Anterior cingulate cortex (tissue), 58 donors: ENCODE data around the gene SELENOM.
"Not testable (repeated sequence)": the region's sequence is repeated elsewhere in the genome, so short reads cannot be mapped to it uniquely, and the experiment has no call there.

Source experiments
- DNase-seq, 58 donors: peaks; one replicate each; lab custom pipeline; 2025; lab: John Stamatoyannopoulos, UW

The SELENOM gene

DNA sequence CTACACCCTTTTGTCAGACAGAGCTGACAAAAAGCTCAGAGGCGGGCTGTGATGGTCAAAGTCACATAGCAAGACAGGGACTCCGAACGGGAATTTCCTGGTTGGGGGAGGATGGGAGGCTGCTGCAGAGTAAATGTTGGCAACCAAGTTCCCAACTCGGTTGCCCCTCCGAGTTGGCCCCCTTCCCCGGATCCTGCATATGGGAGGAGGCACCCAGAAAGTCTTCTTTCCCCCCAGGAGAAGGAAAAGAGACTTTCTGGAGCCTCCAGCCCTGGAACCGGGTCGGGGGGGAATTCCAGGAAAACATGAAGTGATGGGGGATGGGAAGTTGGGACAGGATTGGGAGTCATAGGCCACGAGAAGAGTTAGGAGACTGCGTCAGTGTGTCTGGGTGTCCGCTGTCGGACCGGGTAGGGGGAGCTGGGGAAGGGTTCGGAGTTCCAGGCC lies 614 bp downstream of the SELENOM start:
- no peak for DNase-seq

DNA sequence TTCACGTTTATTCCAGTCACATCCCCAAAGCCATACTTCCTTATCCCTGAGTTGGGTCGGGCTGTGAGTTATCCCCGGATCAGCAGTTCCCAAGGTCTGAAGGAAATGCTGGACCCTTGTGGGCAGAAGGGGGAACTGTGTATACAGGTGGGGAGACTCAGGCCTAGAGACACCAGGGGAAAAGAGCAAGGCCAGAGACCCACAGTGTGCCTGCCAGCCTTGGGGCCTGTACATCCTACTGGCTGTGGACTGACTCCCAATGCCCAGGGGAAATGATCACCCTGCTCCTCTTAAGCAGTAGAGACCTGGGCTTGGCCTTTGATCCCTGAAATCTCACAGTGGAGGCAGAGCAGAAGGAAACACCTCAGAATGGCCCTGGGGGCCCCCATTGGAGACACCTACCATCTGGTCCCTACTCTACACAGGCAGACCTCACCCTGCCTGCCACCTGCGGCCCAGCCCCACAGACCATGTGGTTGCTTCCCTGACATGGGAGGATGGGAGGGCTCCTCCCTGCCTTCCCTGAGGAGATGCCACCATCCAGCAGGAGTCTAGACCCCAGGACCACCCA lies 1.3 kb downstream of the SELENOM start:
- DNase-seq = peak in 1 of 58 donors; percentile 15

DNA sequence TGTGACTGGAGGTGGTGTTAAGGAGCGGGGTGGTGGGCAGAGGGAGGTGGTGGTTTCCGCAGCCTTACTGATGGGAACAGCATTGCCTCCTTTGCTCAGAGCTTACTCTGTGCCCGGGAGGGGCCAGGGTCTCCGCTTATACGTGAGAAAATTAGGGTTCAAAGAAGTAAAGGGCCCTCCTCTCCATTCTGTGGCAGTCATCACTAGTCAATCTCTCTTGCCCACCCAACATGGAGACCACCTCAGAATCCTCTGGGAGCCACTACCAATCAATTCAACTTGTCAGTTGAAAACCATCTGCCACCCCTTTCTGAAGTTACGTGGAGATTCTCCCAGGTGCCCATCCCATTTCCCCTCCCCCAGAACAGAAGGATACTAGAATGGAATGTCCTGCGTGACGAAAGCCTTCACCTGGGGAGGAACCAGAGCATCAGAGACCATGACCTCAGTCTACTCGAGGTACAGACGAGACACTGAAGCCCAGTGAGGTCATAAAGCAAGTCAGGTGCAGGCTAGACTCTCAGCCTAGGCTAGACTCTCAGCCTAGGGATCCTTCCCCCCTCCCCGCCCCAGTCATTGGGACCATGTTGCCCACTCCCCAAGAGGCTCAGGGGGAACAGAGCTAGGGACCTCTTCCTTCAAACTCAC lies 2.0 kb downstream of the SELENOM start:
- DNase-seq = no peak

DNA sequence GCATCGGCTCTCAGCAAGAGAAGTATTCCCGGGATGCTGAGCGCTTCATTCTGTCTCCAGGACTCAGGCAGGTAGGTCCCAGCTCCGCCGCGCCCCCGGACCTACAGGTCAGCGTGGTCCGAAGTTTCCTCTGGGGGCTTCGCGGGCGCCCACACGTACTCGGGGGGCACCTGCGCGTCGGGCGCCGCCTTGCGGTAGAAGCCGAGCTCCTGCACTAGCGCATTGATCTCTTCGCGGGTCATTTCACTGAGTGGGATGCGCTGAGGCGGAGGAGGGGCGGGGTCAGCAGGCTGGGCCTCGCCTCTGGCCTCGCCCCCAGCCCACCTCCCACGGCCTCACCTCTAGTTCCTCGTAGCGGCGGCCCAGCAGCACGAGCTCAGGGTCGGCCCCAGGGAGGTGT lies 2.5 kb downstream of the SELENOM start:
- DNase-seq = no peak

DNA sequence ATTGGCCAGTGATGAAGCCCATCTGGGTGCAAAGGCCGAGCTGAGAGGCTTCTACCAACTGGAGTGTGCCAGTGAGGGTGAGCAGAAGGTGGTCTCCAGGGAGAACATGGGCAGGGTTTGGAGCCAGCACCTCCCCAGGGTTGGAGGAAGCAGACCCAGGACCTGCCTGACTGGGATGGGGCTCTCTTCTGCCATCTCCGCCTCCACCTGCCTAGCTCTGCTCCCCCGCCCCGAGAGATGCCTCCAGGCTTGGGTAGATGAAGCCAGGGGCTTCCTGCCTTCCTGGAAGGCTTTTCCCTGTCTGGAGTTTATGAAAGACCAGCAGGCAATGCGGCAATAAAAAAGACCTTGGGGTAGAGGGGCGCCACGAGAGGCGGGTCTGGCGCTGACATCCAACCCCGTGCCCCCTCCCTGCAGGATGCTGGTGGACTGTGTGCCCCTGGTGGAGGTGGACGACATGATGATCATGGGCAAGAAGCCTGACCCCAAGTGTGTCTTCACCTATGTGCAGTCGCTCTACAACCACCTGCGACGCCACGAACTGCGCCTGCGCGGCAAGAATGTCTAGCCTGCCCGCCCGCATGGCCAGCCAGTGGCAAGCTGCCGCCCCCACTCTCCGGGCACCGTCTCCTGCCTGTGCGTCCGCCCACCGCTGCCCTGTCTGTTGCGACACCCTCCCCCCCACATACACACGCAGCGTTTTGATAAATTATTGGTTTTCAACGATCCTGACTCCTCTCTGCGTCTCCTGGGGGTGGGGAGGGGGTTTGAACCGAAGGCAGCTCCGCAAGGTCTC lies 3.3 kb downstream of the SELENOM start:
- DNase-seq = peak in 15 of 58 donors; percentile 3 to 56 (median 28)

DNA sequence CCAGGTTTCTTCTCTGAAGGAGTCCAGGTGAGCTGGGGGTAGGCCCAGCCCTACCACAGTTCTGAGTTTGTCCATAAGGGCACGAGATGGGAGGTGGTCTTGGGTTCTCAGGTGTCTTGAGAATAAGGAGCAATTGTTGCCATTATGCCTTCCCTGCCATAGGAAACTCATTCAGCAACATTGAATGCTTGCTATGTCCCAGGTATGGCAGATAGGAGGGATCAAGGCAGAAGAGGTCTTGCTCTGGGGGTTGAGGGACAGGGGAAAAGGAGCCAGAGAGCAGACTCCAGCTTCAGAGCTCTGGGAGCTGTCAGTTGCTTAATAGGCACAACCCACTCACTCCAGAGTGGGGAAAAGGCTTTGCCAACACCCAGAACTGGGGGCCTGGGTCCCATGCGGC lies 4.3 kb downstream of the SELENOM start:
- no peak for DNase-seq

DNA sequence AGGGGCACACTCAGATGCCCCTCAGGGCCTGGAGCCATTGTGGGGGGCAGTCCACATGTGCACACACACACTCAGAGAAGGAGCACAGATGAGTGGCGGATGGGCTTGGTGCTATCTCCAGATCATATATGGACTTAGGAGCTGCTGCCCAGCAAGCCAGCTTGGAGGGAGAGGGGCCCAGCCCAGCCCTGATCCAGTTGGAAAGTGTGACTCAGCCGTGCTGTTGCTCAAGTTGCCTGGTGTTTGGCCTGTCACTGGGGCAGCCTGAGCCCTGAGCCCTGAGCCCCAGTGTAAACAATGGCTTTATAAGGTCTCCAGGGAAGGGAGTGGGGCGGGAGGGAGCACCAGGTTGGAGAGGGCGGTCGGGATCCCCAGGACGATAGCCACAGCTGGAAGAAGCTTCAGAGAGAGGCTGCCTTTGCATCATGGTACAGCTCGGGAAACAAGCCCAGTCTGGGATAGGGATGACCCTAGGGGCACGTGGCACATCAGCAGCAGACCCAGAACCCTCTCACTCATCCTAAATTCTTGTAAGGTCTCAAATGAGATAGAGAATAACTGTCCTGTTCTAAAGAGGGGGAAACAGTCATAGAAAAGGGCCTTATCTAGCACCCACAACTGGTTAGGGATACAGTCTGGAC lies 4.8 kb downstream of the SELENOM start:
- peak in 1 of 58 donors; percentile 13 for DNase-seq

DNA sequence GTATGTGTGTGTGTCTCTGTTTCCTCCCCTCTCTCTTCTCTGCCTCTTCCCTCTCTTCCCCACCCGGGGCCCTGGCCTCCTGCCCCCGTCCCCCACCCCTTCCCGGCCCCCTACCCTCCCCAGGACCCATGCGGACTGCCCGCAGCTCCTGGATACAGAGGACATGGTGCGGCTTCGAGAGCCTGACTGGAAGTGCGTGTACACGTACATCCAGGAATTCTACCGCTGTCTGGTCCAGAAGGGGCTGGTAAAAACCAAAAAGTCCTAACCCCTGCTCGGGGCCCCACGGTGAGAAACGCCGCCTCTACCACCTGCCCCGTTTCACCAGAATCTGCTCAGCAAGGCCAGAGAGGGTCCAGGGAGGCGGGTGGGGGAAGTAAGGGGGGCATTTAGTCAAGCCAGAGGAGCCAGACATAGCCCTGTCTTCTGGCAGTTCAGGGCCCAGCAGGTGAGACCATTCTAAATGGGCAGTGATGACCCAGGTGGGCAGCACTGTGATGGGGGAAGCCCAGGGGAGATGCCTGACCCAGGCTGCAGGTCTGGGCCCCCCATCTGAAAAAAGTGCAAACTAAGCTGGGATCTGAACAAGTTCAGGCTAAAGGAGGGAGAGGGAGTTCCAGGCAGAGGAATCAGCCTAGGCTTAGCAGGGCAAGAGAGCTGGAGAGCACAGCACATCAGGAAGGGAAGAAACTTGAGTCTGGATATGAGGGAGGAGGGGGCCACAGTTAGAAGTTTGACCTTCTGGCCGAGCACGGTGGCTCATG lies 6.4 kb downstream of the SELENOM start:
- DNase-seq = no peak

DNA sequence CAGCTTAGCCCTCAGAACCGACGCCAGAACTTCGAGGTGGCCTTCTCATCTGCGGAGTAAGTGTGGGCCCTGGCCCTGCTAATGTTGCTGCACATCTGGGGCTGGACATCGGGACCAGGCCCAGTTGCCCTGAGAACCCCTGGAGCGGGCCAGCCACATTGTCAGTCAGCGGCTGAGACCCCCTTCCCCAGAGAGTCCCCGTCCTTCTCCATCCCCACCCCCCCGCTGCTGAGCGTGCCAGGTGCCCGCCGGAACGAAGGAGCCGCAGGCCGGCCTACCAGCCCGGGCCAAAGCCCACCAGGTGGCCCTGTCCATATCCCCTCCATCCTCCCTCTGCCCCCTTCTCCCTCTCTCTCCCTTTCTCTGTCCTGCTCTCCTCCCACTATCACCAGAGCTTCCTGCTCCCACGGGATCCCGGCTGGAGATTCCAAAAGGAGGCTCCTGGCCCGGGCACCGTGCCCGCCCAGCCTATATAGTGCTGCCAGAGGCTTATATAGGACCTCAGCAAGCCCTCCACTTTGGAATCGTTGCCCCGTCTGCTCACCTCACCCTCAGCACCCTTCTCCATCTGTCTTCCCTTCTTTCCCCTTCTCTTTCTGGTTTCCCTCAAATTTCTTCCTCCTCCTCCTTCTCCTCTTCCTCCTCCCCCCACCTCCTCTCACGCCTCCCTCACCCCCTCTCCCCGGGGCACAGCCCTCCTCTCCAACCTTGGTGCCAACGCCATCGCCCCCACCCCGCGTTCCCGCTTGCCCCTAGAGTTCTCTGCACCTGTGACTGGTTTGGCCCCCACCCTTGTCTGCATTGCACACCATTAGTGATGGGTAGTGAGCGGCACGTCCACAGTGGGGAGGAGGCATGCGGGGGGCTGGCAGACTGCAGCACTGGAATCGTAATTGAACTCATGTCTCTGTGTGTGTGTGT lies 7.3 kb downstream of the SELENOM start:
- no peak for DNase-seq

DNA sequence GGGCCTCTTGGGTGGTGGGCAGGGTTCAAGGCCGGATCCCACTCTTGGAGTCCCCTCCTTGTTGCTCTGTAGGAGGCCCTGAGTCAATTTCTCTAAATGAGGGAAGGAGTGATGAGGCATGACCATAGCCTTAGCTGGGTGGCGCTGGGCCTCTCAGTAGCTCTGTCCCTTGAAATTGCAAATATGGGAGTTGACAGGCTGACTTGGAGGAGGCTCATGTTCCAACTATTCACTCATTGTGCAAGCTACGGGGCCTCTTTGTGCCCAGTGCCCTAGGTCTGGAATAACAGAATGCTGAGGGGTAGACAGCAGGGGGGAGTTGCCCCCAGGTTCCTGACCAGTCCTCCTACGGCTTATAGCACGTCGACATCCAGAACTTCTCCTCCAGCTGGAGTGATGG lies 8.0 kb downstream of the SELENOM start:
- DNase-seq = no peak

DNA sequence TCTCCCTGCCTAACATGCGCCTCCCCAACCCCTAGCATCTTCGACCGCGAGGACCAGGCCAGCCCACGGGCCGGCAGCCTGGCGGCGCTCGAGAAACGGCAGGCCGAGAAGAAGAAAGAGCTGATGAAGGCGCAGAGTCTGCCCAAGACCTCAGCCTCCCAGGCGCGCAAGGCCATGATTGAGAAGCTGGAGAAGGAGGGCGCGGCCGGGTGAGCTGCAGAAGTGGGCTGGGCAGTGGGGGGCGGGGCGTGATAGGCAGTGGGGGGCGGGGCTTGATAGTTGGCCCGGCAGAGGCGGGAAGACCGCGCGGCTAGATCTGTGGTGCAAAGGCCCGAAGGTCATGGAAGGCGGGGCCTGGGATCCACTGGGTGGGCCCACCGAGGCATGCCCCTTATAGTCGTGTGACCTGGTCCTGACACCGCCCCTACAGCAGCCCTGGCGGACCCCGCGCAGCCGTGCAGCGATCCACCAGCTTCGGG lies 8.7 kb downstream of the SELENOM start:
- peak in 2 of 58 donors; percentile 23 to 26 for DNase-seq

DNA sequence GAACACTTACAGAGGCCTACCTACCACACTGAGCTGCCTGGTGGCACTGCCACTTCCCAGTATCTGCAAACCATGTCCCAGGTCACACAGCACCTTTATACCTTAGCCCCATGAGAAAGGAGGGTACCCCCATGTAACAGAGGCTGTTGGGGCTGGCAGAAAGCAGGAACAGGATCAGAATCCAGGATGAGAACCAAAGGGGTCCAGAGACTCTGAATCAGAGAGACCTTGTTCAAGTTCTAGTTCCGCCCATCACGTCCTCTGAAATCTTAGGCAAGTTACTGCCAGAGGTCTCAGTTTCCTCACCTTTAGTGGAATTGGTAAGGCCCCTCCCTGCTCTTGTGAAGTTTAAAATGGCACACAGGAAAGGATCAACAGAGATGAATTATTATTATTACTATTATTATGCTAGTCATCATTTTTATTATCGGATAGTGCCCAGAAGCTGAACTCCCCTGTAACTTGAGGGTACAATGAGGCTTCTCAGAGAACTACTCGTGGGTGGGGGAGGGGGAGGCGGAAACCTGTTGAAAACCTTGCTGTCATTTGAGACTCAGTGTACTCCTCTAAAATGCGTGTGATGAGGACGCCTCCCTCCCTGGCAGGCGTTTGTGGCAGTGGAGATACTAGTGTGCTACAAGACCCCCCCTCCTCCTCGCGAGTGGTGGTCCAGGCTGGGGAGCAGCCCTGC lies 9.3 kb downstream of the SELENOM start:
- DNase-seq = no peak

DNA sequence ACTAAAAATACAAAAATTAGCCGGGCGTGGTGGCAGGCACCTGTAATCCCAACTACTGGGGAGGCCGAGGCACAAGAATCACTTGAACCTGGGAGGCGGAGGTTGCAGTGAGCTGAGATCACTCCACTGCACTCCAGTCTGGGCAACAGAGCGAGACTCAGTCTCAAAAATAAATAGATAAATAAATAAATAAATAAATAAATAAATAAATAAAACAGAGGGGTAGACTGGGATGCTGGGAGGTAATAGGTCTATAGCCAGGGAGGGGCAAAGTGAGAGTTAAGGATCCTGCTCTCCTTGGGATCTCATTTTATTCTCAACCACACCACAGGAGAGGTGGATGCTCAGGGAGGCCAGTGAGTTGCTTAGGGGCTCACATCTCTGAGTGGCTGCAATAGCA lies 9.8 kb downstream of the SELENOM start:
- not testable (repeated sequence) for DNase-seq

DNA sequence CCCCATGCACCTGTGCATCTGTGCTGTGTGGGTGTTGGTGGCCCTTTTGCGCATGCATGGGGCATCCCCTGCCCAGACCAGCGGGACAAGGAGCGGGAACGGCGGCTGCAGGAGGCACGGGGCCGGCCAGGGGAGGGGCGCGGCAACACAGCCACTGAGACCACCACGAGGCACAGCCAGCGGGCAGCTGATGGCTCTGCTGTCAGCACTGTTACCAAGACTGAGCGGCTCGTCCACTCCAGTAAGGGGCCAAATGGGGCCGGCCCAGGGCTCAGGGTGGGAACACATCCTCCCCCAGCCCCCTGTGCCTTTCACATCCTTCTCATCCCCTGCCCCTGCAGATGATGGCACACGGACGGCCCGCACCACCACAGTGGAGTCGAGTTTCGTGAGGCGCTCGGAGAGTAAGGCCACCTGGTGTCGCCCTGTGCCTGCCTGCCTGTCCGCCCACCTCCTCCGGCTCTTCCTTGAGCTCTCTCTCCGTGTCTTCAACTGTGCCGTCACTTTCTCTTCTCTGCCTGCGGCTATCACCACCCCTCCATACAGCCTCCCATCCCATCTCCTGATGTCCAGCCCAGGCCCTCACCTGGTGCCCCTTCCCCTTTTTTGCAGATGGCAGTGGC lies 10.6 kb downstream of the SELENOM start:
- no peak for DNase-seq

DNA sequence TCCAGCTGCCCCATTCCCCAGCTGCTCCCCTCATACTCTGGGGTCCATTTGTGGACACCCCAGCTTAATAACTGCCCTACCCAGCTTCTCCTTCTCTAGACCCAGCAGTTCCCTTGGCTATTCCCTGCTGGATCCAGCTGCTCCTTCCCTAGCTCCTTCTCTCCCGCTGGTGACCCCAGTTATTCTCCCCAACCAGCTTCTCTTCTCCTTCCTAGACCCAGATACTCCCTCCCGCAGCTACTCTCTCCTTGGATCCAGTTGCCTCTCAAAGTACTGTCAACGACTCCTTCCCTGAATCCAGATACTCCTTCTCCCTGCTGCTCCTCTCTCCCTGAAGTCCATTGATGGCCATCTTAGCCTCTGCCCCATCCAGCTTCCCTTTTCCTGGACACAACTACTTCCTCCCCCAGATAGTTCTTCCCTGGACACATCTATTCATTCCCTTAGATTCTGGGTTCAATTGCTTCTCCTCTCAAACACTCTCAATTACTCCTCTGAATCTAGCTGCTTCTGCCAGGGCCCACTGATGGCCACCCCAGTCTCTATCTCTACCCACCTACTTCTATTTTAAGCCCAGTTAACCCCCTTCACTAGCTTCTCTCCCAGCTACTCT lies 11.6 kb downstream of the SELENOM start:
- DNase-seq = no peak

DNA sequence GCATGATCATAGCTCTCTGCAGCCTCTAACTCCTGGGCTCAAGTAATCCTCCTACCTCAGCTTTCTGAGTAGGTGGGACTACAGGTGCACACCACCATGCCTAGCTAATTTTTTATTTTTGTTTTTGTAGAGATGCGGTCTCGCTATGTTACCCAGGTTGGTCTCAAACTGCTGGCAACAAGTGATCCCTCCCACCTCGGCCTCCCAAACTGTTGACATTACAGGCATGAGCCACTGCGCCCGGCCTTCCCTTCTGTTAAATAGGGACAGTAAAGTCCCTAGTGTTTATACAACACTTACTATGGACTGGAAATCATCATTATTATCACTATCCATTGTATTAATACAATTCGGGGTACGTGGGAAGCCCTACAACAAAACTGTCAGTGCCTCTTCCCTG lies 12.6 kb downstream of the SELENOM start:
- no peak for DNase-seq

DNA sequence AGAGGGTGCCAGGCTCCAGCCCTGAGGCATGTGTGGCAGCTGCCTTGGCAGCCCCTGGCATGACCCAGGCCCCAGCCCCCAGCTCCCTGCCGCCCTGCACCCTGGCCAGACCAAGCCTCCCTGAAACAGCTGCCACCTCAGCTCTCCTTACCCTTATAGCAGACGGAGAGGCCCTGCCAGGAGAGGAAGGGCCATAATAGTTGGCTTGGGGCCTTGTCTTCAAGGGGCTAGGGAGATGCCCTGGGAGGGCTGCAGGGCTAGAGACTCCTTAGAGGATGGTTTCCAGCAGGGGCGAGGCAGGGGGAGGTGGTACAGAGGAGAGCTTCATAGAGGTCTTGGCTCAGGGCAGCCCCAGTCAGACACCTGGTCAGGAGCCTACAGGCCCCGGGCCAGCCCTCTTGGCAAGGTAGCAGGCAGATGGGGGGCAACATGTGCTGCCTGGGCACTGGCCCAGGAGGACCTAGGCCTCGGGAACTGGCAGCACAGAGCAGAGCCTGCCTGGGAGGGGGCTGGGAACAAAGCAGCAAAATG lies 13.3 kb downstream of the SELENOM start:
- DNase-seq = peak in 44 of 58 donors; percentile 16 to 69 (median 38)
